IPS DF 6.9 (cell line): Measurements from ENCODE around the gene ZBTB8OS.
"Not testable (repeated sequence)": the region's sequence is repeated elsewhere in the genome, so short reads cannot be mapped to it uniquely, and the experiment has no call there.

ENCODE experiments used
- DNase-seq: peaks from one replicate; pipeline ENCODE4 v3.0.0-alpha.2; 2013; ENCODE audit warnings: low read depth, low spot score
- H3K27ac ChIP-seq: one replicate; pipeline ENCODE4 v1.5.1; 2013; ENCODE audit warnings: low read length, control low read depth
- H3K27me3 ChIP-seq: 2 replicates; pipeline ENCODE4 v1.6.1; 2013; ENCODE audit warnings: mild to moderate bottlenecking, low read length; ENCODE audit not compliant: control insufficient read depth, insufficient read depth
- H3K36me3 ChIP-seq: 2 replicates; pipeline ENCODE4 v1.6.1; 2013; ENCODE audit warnings: low read length; ENCODE audit not compliant: control insufficient read depth, insufficient read depth
- H3K4me1 ChIP-seq: 2 replicates; pipeline ENCODE4 v1.6.1; 2013; ENCODE audit warnings: low read length; ENCODE audit not compliant: control insufficient read depth, insufficient read depth
- H3K4me3 ChIP-seq: 2 replicates; pipeline ENCODE4 v1.5.1; 2013; ENCODE audit warnings: mild to moderate bottlenecking, low read length
- H3K9me3 ChIP-seq: 2 replicates; pipeline ENCODE4 v1.6.1; 2013; ENCODE audit warnings: low read length, inconsistent platforms; ENCODE audit not compliant: control insufficient read depth, insufficient read depth
- WGBS: extraction: QIAGEN DNeasy Blood & Tissue Kit; methylation state at CpG from one replicate; pipeline ENCODE4 v1.1.7; 2013; ENCODE audit warnings: mixed read lengths, missing lambda C conversion rate; ENCODE audit not compliant: insufficient read length, insufficient coverage; 5-methylcytosine and 5-hydroxymethylcytosine counted together

Gene ZBTB8OS

DNA sequence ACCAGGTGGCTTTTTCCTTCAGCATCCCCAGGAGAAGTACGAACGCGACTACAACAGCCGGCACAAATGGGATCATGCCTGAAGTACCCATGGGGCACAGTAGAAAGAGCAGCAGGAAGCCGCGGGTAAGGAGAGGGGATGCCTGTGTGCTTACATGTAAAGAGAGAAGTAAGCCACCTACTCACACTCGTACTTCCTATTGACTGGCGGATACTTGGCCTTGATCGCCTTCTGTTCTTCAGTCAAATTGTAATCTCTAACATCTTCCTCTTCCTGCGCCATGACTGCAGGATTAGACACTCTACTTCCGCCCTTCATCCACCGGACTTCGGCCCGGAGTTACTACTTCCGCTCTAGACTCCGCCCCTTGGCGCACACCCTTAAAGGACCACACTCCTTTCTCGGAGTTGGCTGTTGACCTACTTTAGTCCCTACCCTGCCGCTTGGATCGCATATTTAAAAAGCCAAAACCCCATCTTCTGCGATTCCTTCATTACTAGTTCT is at the start of gene ZBTB8OS:
Gene ZBTB8OS (minus strand): TSS at position 303 of the 504 bp plus-strand sequence. CDS start 21 bp downstream, at position 282.
- no peaks in the 10 kb centered on the region for H3K4me1 ChIP-seq
- H3K27ac ChIP-seq: no peak within 1 kb of the TSS
- no peaks in the 10 kb centered on the region for H3K27me3 ChIP-seq
- H3K9me3 ChIP-seq: no peaks in the 10 kb centered on the region
- peaks cover 6% of the 10 kb centered on the region; the same call in 1 of the 2 replicates for H3K36me3 ChIP-seq
- no CpG with 5 or more reads among the region's 21 CpGs for WGBS
- H3K4me3 ChIP-seq: peak within 1 kb of the TSS; percentile 78
- peak; percentile 68 for DNase-seq

DNA sequence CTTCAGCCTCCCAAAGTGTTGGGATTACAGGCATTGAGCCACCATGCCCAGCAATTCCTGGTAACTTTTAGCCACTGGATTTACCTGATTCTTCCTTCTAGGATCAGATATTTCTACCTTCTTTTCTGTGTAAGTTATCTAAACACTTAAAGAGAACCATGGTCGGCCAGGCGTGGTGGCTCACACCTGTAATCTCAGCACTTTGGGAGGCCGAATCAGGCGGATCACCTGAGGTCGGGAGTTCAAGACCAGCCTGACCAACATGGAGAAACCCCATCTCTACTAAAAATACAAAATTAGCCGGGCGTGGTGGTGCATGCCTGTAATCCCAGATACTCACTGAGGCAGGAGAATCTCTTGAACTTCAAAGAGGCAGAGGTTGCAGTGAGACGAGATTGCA is 46.6 kb upstream of the ZBTB8OS start:
- not testable (repeated sequence) for H3K9me3 ChIP-seq, H3K27me3 ChIP-seq, H3K27ac ChIP-seq, DNase-seq, H3K4me3 ChIP-seq, H3K4me1 ChIP-seq, H3K36me3 ChIP-seq
- WGBS: no CpG with 5 or more reads among the region's 8 CpGs

GRCh38 chr1:32696041-32696440 is 45.7 kb upstream of the ZBTB8OS start:
- no peaks in the 10 kb centered on the region for H3K4me1 ChIP-seq
- DNase-seq: no peak
- no peaks in the 10 kb centered on the region for H3K36me3 ChIP-seq
- H3K9me3 ChIP-seq: no peaks in the 10 kb centered on the region
- no CpG with 5 or more reads among the region's 9 CpGs for WGBS
- no peak overlapping the region for H3K4me3 ChIP-seq
- H3K27me3 ChIP-seq: no peaks in the 10 kb centered on the region
- H3K27ac ChIP-seq: no peak overlapping the region

GRCh38 chr1:32695098-32695904 is 45.0 kb upstream of the ZBTB8OS start:
- Histone ChIP-seq H3K4me1 (no peaks in the 10 kb centered on the region), H3K27ac (no peak overlapping the region), H3K36me3 (no peaks in the 10 kb centered on the region), H3K9me3 (no peaks in the 10 kb centered on the region), H3K4me3 (no peak overlapping the region), H3K27me3 (no peaks in the 10 kb centered on the region)
- DNase-seq: no peak
- WGBS: no CpG with 5 or more reads among the region's 17 CpGs

DNA sequence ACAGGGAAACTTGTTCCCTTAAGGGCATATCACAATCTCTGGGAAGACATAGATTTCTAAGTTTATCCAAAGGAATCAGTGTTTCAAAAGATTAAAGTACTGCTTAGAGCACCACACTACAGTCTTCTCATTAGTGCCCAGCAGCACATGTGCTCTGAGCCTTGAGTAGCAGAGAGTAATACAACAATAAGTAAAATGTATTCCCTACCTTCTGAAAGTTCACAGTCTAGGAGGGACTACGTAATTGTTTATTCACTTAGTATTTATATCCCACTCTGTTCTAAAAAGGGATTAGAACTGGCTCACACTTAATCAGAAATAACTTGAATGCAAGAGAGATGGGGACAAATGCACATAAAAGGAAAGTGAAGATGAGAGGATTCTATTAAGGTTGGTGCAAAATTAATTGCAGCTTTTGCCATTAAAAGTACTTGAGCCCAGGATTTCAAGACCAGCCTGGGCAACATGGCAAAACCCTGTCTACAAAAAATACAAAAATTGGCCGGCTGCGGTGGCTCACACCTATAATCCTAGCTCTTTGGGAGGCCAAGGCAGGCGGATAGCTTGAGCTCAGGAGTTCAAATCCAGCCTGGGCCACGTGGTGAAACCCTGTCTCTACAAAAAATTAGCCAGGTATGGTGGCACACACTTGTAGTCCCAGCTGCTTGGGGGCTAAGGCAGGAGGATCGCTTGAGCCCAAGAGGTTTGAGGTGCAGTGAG is 43.3 kb upstream of the ZBTB8OS start:
- Histone ChIP-seq H3K4me3 (no peak overlapping the region), H3K4me1 (no peaks in the 10 kb centered on the region), H3K27ac (no peak overlapping the region), H3K36me3 (no peaks in the 10 kb centered on the region), H3K27me3 (no peaks in the 10 kb centered on the region), H3K9me3 (no peaks in the 10 kb centered on the region)
- DNase-seq: no peak
- no CpG with 5 or more reads among the region's 6 CpGs for WGBS

- peaks cover 5% of the 10 kb centered on the region; the same call in 1 of the 2 replicates for H3K36me3 ChIP-seq
- no peaks in the 10 kb centered on the region for H3K27me3 ChIP-seq
- no peaks in the 10 kb centered on the region for H3K9me3 ChIP-seq
- WGBS: 100% methylated on average over 2 of the region's 2 CpGs
- no peaks in the 10 kb centered on the region for H3K4me1 ChIP-seq
- no peak overlapping the region for H3K27ac ChIP-seq
- DNase-seq: no peak
- H3K4me3 ChIP-seq: no peak overlapping the region
Measured at GRCh38 chr1:32686387-32686786, 36.0 kb upstream of the ZBTB8OS start.

- Histone ChIP-seq H3K4me3 (no peak overlapping the region), H3K27me3 (no peaks in the 10 kb centered on the region), H3K9me3 (no peaks in the 10 kb centered on the region), H3K27ac (no peak overlapping the region), H3K36me3 (peaks cover 9% of the 10 kb centered on the region; the same call in 1 of the 2 replicates), H3K4me1 (no peaks in the 10 kb centered on the region)
- no peak for DNase-seq
- WGBS: no CpG with 5 or more reads among the region's 2 CpGs
Measured at GRCh38 chr1:32685498-32685897, 35.1 kb upstream of the ZBTB8OS start.

DNA sequence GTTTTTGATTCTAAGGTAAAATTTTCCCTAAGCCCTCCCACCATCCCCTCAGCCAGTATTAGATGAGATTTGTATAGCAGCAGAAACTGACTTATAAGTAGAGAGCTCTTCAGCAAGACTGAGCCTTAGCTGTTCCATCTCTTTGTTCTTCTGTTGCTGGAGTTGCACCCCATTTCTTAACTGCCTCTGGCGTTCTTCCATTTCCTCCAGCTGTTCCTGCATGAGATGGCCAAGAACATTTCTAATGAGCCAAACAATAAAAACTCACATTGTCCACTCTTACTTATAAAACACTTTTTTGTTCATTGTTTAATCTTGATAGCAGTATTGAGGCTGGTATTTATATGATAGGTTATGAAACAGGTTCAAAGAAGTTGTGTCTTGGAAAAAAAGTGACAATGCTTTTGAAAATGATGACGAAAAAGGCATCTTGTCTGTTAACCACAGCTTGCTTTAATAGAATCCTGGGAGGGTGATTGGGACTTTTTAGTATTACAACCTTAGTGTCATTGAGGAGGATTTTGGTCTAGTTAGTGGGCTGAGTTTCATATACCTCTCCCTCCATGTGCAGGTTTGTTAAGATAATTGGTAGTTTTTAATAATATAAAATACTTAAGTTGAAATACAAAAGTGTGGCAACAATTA is 33.9 kb upstream of the ZBTB8OS start:
- peaks cover 9% of the 10 kb centered on the region; the same call in 1 of the 2 replicates for H3K36me3 ChIP-seq
- no peaks in the 10 kb centered on the region for H3K9me3 ChIP-seq
- H3K4me1 ChIP-seq: no peaks in the 10 kb centered on the region
- H3K27ac ChIP-seq: no peak overlapping the region
- DNase-seq: no peak
- H3K4me3 ChIP-seq: no peak overlapping the region
- no peaks in the 10 kb centered on the region for H3K27me3 ChIP-seq
- no CpG with 5 or more reads among the region's 2 CpGs for WGBS

- WGBS: no CpG with 5 or more reads among the region's 3 CpGs
- Histone ChIP-seq H3K27me3 (no peaks in the 10 kb centered on the region), H3K4me3 (no peak overlapping the region), H3K9me3 (no peaks in the 10 kb centered on the region), H3K36me3 (peaks cover 9% of the 10 kb centered on the region; the same call in 1 of the 2 replicates), H3K27ac (no peak overlapping the region), H3K4me1 (no peaks in the 10 kb centered on the region)
- no peak for DNase-seq
Measured at GRCh38 chr1:32683397-32683796, 33.0 kb upstream of the ZBTB8OS start.

GRCh38 chr1:32681999-32682398 is 31.6 kb upstream of the ZBTB8OS start:
- Histone ChIP-seq H3K27ac (no peak overlapping the region), H3K9me3 (no peaks in the 10 kb centered on the region), H3K36me3 (peaks cover 15% of the 10 kb centered on the region; the same call in 1 of the 2 replicates), H3K4me3 (no peak overlapping the region), H3K4me1 (no peaks in the 10 kb centered on the region), H3K27me3 (no peaks in the 10 kb centered on the region)
- WGBS: no CpG with 5 or more reads among the region's 3 CpGs
- no peak for DNase-seq
